DMS153 treated with DMSO at 0.1 percent for 48 hours (cell line): ENCODE results near the gene RAB22A.

ENCODE experiments used
- DNase-seq: peaks from one replicate; lab custom pipeline; 2025; ENCODE audit not compliant: unreplicated experiment; lab: John Stamatoyannopoulos, UW

RAB22A gene

GRCh38 chr20:58300321-58300720, 9.2 kb upstream of the RAB22A start:
- DNase-seq = no peak

- no peak for DNase-seq
These were observed 6.0 kb upstream of the RAB22A start for GRCh38 chr20:58303547-58303946.

DNA sequence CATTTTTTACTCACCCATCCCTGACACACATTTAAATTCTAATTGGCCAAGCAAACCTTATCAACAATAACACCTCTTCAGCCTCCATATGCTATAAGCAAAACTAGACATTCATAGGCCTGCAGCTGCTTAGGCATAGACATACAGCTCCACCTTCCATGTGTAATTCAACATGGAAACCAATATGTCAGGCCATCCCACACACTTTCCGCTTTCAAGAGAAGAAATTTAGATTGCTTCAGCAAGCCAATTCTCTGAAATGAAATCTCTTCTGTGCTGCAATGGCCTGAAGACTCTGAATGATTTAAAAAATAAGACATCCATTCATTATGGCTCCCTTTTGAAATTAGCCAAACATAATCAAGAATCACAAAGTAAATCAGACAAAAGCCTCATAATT, 4.5 kb upstream of the RAB22A start:
- DNase-seq = no peak

DNA sequence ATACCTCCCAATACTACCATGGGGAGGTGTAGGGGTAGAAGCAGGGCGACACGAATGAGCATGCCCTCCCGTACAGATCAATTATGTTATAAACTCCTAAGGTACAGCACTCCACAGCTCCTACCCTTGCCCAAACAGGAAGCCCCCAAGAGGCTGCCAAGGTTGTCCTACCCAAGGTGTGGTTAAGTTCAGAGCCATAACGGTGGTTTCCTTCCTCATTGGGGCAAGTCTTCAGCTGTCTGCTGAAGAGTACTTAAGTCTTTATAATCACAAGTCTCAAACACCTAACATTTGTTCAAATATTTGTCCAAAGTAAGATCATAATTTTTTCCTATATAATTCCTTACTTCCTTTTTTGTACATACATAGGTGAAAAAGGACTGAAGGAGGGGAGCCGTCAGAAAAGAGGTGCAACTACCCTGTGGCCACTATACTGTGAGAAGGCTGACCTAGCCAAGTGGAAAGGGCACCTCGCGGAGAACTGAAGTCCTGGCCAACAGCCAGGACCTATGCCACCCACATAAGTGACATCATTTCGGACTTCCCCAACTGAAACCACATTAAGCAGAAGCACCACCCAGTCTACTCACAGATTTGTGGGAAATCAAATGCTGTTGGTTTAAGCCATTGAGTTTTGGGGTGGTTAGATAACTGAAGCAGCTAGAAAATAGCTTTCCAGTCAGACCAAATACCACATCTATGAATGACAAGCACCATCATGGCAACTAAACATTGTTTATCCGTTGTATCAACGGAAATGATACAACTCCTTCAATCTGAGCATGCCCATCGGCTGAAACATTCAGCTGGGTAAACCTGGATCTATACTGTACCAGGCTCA, 2.9 kb upstream of the RAB22A start:
- DNase-seq = no peak

DNA sequence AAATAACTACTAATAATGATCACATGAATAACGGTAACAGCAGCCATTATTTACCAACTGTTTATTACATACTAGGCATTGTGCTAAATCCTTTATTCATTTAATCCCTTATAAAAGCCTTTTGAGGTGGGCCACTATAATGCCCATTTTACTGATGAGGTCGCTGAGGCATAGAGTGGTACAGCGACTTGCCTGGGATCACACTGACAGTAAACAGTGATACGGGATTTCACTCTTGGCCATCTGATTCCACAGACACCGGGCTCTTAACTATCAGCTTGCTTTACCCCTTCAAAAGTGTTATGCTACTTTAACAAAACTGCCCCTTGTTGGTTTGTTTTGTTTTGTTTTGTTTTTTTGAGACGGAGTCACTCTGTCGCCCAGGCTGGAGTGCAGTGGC, 2.2 kb upstream of the RAB22A start:
- DNase-seq = no peak

GRCh38 chr20:58308290-58308679, 1.2 kb upstream of the RAB22A start:
- no peak for DNase-seq

DNA sequence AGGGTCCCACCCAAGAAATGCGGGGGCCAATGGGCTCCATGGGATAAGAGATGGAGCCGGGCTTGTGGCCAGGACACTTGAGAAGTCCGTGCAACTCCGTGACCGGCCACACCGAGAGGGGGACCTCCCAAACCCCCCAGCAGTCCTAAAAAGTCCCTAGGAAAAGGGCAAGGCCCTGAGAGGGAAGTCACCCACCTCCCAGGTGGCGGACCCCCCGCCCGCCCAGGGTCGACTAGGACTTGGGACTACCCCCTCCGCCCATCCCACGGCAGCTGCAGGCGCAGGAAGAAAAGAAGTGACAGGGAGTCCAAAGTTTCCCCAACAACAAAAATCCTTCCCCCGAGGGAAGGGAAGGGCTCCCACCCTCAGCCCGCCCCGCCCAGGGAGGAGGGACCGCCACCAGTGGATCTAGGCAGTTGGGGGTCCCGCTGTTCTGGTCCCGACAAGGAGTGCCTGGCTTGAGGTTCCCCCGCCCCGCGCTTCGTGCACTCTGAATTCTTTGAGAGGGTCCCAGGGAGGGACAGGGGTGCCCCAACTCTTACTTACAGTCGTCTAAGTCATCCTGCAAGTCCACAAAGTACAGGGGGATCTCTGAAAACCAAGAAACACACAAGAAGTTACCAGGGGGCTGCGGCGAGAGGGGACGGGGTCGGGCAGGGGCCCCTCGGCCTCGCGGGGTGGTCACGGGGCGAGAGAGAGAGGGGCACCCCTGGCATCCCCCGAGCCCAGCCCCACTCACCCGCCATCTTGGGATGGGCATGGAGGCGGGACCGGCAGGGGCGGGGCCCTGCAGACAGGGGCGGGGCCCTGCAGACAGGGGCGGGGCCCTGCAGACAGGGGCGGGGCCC, 611 bp upstream of the RAB22A start:
- no peak for DNase-seq

GRCh38 chr20:58310291-58310782, 822 bp downstream of the RAB22A start:
- DNase-seq = no peak

DNA sequence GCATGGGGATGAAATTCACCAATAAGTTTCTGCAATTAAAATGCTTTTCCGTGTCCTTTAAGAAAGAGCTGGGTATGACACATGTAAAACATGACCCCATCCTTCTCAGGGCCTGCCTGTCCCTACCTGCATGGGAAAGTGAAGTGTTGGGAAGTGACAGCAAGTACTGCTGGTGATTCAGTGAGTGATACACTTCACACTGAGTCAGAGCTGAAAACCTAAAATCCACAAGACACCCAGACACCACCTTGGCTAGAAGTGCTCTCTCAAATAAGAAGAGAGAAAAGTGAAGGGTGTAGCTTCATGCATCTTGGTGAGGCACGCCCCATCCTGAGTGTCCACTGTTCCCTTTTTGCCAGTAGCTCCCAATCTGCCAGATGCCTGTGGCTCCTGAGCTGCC, 3.3 kb downstream of the RAB22A start:
- DNase-seq = no peak

DNA sequence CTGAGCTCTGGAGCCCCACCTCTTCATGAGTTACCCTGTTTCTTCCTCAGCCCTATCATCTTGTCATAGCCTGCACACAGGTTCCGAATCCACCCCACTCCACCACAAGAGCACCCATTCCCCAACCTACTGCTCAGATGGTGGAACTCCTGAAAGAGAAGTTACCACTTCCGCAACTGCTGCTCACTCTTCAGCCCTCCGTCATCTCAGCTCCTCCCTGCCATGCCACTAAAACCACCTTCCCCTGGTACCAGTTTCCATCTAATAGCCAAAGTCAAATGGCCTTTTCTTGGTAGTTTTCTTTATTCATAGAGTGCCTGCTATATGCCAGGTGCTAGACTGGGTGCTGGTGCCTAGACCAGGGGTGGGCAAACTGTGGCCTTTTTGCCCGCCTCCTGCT, 3.9 kb downstream of the RAB22A start:
- DNase-seq = no peak

GRCh38 chr20:58321205-58321604, 11.7 kb downstream of the RAB22A start:
- no peak for DNase-seq

- no peak for DNase-seq
These were observed 12.6 kb downstream of the RAB22A start for GRCh38 chr20:58322083-58322482.

DNA sequence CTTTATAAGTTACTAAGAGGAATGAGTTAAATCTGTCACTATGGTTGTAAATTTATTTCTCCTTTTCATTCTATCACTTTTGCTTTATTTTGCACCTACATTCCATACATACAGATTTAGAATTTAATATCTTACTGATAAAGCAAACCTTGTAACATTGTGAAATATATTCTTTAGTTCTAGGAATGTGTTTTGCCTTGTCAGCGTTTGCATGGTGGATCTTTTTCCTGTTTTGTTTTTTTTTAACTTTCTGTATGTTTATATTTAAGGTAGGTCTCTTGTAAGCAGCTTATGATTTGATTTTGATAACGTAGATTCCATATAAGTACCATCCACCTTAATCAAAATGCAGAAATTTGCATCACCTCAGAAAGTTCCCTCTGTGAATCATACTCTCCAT, 16.4 kb downstream of the RAB22A start:
- no peak for DNase-seq

- DNase-seq = no peak
These were observed 17.7 kb downstream of the RAB22A start for GRCh38 chr20:58327211-58327610.

- DNase-seq = no peak
These were observed 19.3 kb downstream of the RAB22A start for GRCh38 chr20:58328836-58329235.

DNA sequence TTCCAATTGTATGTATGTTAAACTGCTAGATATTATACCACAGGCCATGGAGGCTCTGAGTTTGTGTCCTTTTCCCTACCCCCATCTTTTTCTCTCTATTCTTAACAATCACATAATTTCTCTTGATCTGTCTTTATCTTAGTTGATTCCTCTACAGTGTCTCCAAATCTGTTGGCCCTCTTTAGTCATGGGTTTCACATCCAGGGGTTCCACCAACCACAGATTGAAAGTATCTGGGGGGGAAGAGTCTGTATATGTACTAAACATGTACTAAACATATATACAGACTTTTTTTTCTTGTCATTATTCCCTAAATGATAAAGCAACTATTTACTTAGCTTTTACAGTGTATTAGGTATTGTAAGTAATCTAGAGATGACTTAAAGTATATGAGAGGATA, 20.2 kb downstream of the RAB22A start:
- DNase-seq = no peak

- DNase-seq = no peak
These were observed 20.7 kb downstream of the RAB22A start for GRCh38 chr20:58330249-58330648.

GRCh38 chr20:58330687-58331086, 21.2 kb downstream of the RAB22A start:
- no peak for DNase-seq

GRCh38 chr20:58331961-58332551, 22.5 kb downstream of the RAB22A start:
- DNase-seq = no peak

GRCh38 chr20:58339741-58340140, 30.2 kb downstream of the RAB22A start:
- no peak for DNase-seq

DNA sequence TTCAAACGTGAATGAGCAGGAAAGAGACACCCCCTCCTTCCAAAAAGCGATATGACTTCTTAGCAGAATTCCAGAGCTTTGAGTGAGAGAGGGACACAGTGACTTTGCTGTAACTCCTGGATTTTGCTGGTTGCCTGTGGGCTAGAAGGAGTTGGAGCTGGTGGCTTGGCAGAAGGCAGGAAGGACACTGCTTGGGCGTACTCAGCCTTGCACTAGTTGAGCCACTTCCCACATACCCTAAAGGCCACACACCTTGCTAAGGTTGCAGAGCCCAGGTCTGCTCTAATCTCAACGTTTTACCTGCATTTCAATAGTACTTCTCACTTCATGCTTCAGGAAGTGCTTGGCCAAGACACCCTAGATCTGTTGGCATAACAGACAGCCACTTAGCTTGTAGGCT, 30.6 kb downstream of the RAB22A start:
- DNase-seq = no peak

DNA sequence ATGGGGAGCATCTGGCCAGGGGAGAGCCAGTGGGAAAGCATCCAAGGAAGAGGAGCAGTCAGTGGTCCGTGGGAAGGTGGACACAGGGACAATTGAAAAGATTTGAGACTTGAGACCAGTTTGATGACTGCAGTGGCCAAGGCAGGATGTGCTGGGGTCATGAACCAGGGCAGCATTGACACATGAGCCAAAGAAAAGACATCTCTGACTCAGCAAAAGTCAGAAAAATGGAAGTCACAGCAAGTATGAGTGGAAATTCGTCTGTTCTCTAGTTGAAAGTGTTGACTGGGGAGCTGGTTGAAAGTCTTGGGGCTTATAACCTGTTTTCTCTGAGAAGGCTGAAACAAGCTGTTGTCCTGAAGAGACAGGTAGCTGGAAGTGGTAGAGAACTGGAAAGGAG, 31.3 kb downstream of the RAB22A start:
- DNase-seq = no peak
